ENCODE measurements around the gene A4GALT.

GRCh38 chr22:42747701-42748513 lies 27.2 kb upstream of the A4GALT start:
- TF ChIP-seq TAF1 (IDR thresholded peaks at IDR 0.05; ENCODE audit: borderline replicate concordance, low read depth, low read length) (no peak), POLR2AphosphoS5 (IDR thresholded peaks at IDR 0.05; ENCODE audit: low read depth, low read length) (no peak)

Data from GM12892 (cell line).